ENCODE data around the gene MAGEB18. TPM values are rescaled to one million over a fixed set of nuclear protein-coding genes. Genes with fewer than 3 reads are reported as not detected.

The MAGEB18 gene
- not detected for total RNA-seq

DNA sequence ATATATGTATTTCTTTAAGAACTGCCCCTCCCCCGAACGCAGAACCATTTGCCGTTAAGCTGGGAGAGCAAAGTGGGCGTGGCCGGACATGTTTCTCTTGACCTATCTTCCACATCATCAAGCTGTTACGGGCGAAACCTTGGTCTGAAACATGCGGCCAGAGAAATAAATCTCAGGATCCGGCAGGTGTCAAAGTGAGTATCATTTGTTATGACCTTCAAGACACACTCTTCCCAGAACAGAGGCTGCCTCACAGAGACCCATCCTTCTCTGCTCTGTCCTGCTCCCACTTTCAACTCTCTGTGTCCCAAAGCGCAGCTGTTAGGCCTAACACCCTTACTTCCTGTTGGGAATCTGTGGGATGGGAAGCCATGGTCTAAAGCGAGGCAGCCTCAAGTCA lies at the start of gene MAGEB18:
TSS of gene MAGEB18 (plus strand) at position 70 of the 400 bp plus-strand sequence. CDS start 643 bp downstream, outside the sequence.
- DNase-seq = no peak

- no peak for DNase-seq
Measured at GRCh38 chrX:26100421-26100920, 37.7 kb upstream of the MAGEB18 start.

DNA sequence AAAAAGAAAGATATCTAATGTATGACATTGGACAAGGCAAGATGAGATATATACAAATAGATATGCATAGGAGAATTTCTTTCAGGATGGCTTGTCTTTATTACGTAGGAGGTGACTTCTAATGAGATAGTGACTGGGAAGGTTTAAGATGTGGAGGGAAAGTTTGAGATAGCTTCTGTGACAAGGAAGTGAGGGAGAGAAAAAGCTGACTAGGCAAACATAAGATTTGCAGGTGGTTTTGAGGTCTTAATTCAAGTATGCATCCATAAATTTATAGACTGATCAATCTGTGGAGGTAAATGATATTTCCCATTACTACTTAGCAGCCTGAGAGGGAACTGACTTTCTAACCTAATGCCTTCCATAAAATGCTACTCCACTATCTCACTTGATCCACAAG lies 29.0 kb upstream of the MAGEB18 start:
- DNase-seq = no peak

DNA sequence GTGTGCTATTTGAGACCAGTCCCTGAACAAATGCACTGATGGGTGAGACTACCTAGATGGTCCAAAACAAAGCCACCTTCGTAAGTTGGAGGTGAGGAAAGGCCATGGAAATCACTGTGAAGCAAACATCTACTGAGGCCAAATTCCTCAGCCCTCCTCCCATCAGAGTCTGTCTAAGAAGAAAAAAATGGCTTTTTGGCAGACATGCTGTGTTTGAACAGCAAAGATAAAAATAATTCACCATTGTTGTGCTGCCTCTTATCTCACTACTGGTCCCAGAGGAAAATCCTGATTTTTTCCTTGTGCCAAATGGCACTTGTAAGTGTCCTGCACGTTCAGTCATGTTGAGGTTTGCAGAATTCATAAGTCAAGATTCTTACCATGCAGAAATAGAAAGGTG lies 7.9 kb downstream of the MAGEB18 start:
- DNase-seq = no peak

GRCh38 chrX:26160301-26160700 lies 22.2 kb downstream of the MAGEB18 start, which contains the start of gene MAGEB6B:
Gene MAGEB6B, plus strand, starts transcription at chrX:26160601. Its CDS starts 0 bp downstream, at chrX:26160601.
- DNase-seq = no peak
